A549 (cell line): ENCODE data around the gene MOSMO. TPM values are rescaled to one million over a fixed set of nuclear protein-coding genes. Genes with fewer than 3 reads are reported as not detected.

Experiments
- ATAC-seq, 2 experiments: fragments of 200-7000 bp in 1 of 2; fragments of >200 bp in 1 of 2; cut with Nextera tagmentation in 1 of 2; cut with Tn5 transposase in 1 of 2; 3 replicates each; pipeline versions ENCODE4 v1.8.0 to v1.9.1; 2018 to 2020; ENCODE audit warnings: mild to moderate bottlenecking in 1 of 2, moderate library complexity in 1 of 2
- CTCF ChIA-PET: fragments of 300-600 bp; sonication (Branson Sonifier 250); formaldehyde crosslinking; extraction: SDS; loops from one replicate; lab custom pipeline; 2021; ENCODE audit warnings: antibody characterized with exemption, inconsistent platforms; lab: Yijun Ruan, JAX
- POLR2A ChIA-PET: fragments of 350-600 bp; formaldehyde crosslinking; extraction: SDS; loops from one replicate; lab custom pipeline; 2021; ENCODE audit warnings: antibody characterized with exemption, inconsistent platforms; lab: Yijun Ruan, JAX
- DNase-seq, 2 experiments: peaks; one replicate each; pipeline versions ENCODE4 v3.0.0 to v3.0.0-alpha.2; 2011 to 2016; ENCODE audit warnings: low read depth in 1 of 2, low spot score in 1 of 2
- FAIRE-seq: peaks from 2 replicates; lab custom pipeline; 2011; peaks lifted over from hg19 to GRCh38; lab: Jason Lieb, UNC
- H3K27ac ChIP-seq, 2 experiments: fragments of >200 bp; sonication (Bioruptor Twin); formaldehyde crosslinking; 3 replicates each; pipeline ENCODE4 v1.5.1; 2016 to 2017
- H3K4me1 ChIP-seq: fragments of >200 bp; sonication (Bioruptor Twin); formaldehyde crosslinking; 3 replicates; pipeline ENCODE4 v1.6.1; 2016
- H3K4me2 ChIP-seq: fragments of >200 bp; sonication (Bioruptor Twin); formaldehyde crosslinking; 3 replicates; pipeline ENCODE4 v1.6.1; 2016
- H3K4me3 ChIP-seq: fragments of >200 bp; sonication (Bioruptor Twin); formaldehyde crosslinking; 3 replicates; pipeline ENCODE4 v1.5.1; 2016
- H3K9me3 ChIP-seq: fragments of >200 bp; sonication (Bioruptor Twin); formaldehyde crosslinking; 3 replicates; pipeline ENCODE4 v1.6.1; 2016
- CHD4 ChIP-seq: fragments of 200-600 bp; sonication (generic); IDR thresholded peaks from 2 replicates; pipeline ENCODE4 v1.6.1; 2016; ENCODE audit warnings: antibody characterized with exemption, mild to moderate bottlenecking, borderline replicate concordance
- CTCF ChIP-seq: fragments of >200 bp; sonication (Bioruptor Twin); formaldehyde crosslinking; IDR thresholded peaks from 3 replicates; pipeline ENCODE4 v1.5.1; 2016
- EHF ChIP-seq: fragments of 250-450 bp; sonication (Bioruptor Pico); IDR thresholded peaks from 2 replicates; pipeline ENCODE4 v1.5.0; 2020; ENCODE audit warnings: mild to moderate bottlenecking
- EHMT2 ChIP-seq: fragments of 200-600 bp; sonication (generic); IDR thresholded peaks from 2 replicates; pipeline ENCODE4 v1.6.1; 2016; ENCODE audit warnings: antibody characterized with exemption, low read depth, mild to moderate bottlenecking, moderate library complexity
- FOSB ChIP-seq: fragments of 250-450 bp; sonication (Bioruptor Pico); IDR thresholded peaks from 2 replicates; pipeline ENCODE4 v1.5.0; 2020; ENCODE audit warnings: mild to moderate bottlenecking, moderate library complexity
- FOSL2 ChIP-seq, 2 experiments: fragments of 450-650 bp in 1 of 2; fragments of >200 bp in 1 of 2; sonication (Bioruptor Twin) in 1 of 2; formaldehyde crosslinking; IDR thresholded peaks; 2 replicates each; pipeline versions ENCODE4 v1.5.0 to v1.6.1; 2016 to 2020; ENCODE audit warnings: mild to moderate bottlenecking in 1 of 2, moderate library complexity in 1 of 2
- HDAC2 ChIP-seq: fragments of 200-600 bp; sonication (generic); IDR thresholded peaks from 2 replicates; pipeline ENCODE4 v1.6.1; 2016
- HMGXB4 ChIP-seq: fragments of 250-450 bp; sonication (Bioruptor Pico); IDR thresholded peaks from 2 replicates; pipeline ENCODE4 v1.5.0; 2021; ENCODE audit warnings: mild to moderate bottlenecking, moderate library complexity, borderline replicate concordance
- HOXB13 ChIP-seq: fragments of 250-450 bp; sonication (Bioruptor Pico); IDR thresholded peaks from 2 replicates; pipeline ENCODE4 v1.5.0; 2020; ENCODE audit warnings: low read depth, mild to moderate bottlenecking, moderate library complexity
- HOXB5 ChIP-seq: fragments of 250-450 bp; sonication (Bioruptor Pico); IDR thresholded peaks from 2 replicates; pipeline ENCODE4 v1.5.0; 2020; ENCODE audit warnings: mild to moderate bottlenecking, moderate library complexity
- JUN ChIP-seq, 2 experiments: fragments of >200 bp; sonication (Bioruptor Twin); formaldehyde crosslinking; IDR thresholded peaks; 2 replicates in 1 of 2; 3 replicates in 1 of 2; pipeline ENCODE4 v1.6.1; 2016 to 2017
- MAFK ChIP-seq: fragments of 450-650 bp; IDR thresholded peaks from 2 replicates; pipeline ENCODE4 v1.6.1; 2014; ENCODE audit not compliant: partially characterized antibody
- NFE2L2 ChIP-seq: fragments of 150-350 bp; conservative IDR thresholded peaks from 2 replicates; pipeline ENCODE4 v1.6.1; 2014; ENCODE audit warnings: low read length
- NPAS2 ChIP-seq: fragments of 250-450 bp; sonication (Bioruptor Pico); IDR thresholded peaks from 2 replicates; pipeline ENCODE4 v1.8.0; 2022; ENCODE audit warnings: mild to moderate bottlenecking, moderate library complexity, borderline replicate concordance
- POLR2AphosphoS2 ChIP-seq: conservative IDR thresholded peaks from 2 replicates; pipeline ENCODE4 v1.6.1; 2012; ENCODE audit warnings: low read length, improper control_type of control experiment, inconsistent platforms
- RCOR1 ChIP-seq: fragments of 150-350 bp; IDR thresholded peaks from 2 replicates; pipeline ENCODE4 v1.6.1; 2014; ENCODE audit warnings: antibody characterized with exemption, low read length, low read depth
- SREBF2 ChIP-seq: fragments of 450-650 bp; IDR thresholded peaks from 2 replicates; pipeline ENCODE4 v1.6.1; 2014; ENCODE audit warnings: mild to moderate bottlenecking, moderate library complexity
- TP53 ChIP-seq: fragments of 250-450 bp; sonication (Bioruptor Pico); IDR thresholded peaks from 2 replicates; pipeline ENCODE4 v1.5.0; 2021; ENCODE audit warnings: mild to moderate bottlenecking, moderate library complexity
- WGBS: methylation state at CpG from one replicate; pipeline ENCODE4 v1.1.6; 2017; ENCODE audit errors: missing lambda C conversion rate; 5-methylcytosine and 5-hydroxymethylcytosine counted together
- polyA plus RNA-seq, 4 experiments: library from polyadenylated mRNA; depleted of rRNA in 3 of 4; stranded (reverse); fragments of >200 nt; fragmentation: RNase III in 1 of 4; extraction: RNeasy Plus Mini Kit Qiagen cat#74134 plus additional on column Dnase treatment in 1 of 4; gene quantifications; 2 replicates in 3 of 4; 3 replicates in 1 of 4; pipeline ENCODE4 v1.2.3, GENCODE V29; 2011 to 2017
- TF ChIP-seq, protein P1 (sequence below): fragments of 200-600 bp; sonication (generic); IDR thresholded peaks from 2 replicates; pipeline ENCODE4 v1.6.1; 2016; ENCODE audit warnings: antibody characterized with exemption, mild to moderate bottlenecking, moderate library complexity
- TF ChIP-seq, protein P2 (sequence below): fragments of >200 bp; sonication (Bioruptor Twin); formaldehyde crosslinking; IDR thresholded peaks from 3 replicates; pipeline ENCODE4 v1.6.1; 2016

The MOSMO gene
- polyA plus RNA-seq, 2 of the 4 experiments (the other 2 are of a cell fraction), result 9.7 to 14.4 TPM

GRCh38 chr16:21989133-21989532 is 18.8 kb upstream of the MOSMO start:
- Histone ChIP-seq H3K4me3 (no peak overlapping the region), H3K9me3 (no peaks in the 10 kb centered on the region), H3K27ac (no peak overlapping the region), H3K4me2 (no peak overlapping the region), H3K4me1 (no peaks in the 10 kb centered on the region)
- ATAC-seq, result no peak
- no peak for FAIRE-seq
- TF ChIP-seq HMGXB4 (CRISPR knock-in tag) (no peak), HOXB13 (CRISPR knock-in tag) (no peak), POLR2AphosphoS2 (no peak), HDAC2 (no peak), RCOR1 (no peak)
- ChIA-PET POLR2A (interaction anchor here (0.7 kb wide), 1 partner anchor 202 kb away, joined by 4 read pairs; no protein-coding TSS in a partner anchor), CTCF (interaction anchor here (0.6 to 7.6 kb wide), 5 partner anchors 12 to 200 kb away, joined by 3 to 44 read pairs (median 14); partner anchors contain the start of gene PDZD9)
- DNase-seq, result no peak
- WGBS, result 84% methylated on average over 5 of the region's 5 CpGs

- no peak overlapping the region for H3K4me2 ChIP-seq
- CTCF ChIA-PET, result interaction anchor here (0.6 to 7.6 kb wide), 9 partner anchors 11 to 199 kb away, joined by 3 to 44 read pairs (median 4); partner anchors contain the start of genes PDZD9 and UQCRC2
- ATAC-seq (no peak), FAIRE-seq (no peak), DNase-seq (no peak)
- no peak overlapping the region for H3K4me3 ChIP-seq
- no peaks in the 10 kb centered on the region for H3K9me3 ChIP-seq
- H3K4me1 ChIP-seq, result no peaks in the 10 kb centered on the region
- WGBS, result 92% methylated on average over 2 of the region's 2 CpGs
- POLR2A ChIA-PET, result interaction anchor here (0.7 to 1.8 kb wide), 2 partner anchors 18 to 202 kb away, joined by 4 to 6 read pairs; partner anchors contain the start of gene MOSMO
- no peak overlapping the region for H3K27ac ChIP-seq
- TF ChIP-seq FOSB (CRISPR knock-in tag) (no peak), EHF (no peak), JUN (IDR thresholded peaks at IDR 0.05) (no peak), NFE2L2 (no peak), MAFK (no peak)
- TF ChIP-seq, protein P1, sequence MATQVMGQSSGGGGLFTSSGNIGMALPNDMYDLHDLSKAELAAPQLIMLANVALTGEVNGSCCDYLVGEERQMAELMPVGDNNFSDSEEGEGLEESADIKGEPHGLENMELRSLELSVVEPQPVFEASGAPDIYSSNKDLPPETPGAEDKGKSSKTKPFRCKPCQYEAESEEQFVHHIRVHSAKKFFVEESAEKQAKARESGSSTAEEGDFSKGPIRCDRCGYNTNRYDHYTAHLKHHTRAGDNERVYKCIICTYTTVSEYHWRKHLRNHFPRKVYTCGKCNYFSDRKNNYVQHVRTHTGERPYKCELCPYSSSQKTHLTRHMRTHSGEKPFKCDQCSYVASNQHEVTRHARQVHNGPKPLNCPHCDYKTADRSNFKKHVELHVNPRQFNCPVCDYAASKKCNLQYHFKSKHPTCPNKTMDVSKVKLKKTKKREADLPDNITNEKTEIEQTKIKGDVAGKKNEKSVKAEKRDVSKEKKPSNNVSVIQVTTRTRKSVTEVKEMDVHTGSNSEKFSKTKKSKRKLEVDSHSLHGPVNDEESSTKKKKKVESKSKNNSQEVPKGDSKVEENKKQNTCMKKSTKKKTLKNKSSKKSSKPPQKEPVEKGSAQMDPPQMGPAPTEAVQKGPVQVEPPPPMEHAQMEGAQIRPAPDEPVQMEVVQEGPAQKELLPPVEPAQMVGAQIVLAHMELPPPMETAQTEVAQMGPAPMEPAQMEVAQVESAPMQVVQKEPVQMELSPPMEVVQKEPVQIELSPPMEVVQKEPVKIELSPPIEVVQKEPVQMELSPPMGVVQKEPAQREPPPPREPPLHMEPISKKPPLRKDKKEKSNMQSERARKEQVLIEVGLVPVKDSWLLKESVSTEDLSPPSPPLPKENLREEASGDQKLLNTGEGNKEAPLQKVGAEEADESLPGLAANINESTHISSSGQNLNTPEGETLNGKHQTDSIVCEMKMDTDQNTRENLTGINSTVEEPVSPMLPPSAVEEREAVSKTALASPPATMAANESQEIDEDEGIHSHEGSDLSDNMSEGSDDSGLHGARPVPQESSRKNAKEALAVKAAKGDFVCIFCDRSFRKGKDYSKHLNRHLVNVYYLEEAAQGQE, result no peak
These were observed 18.2 kb upstream of the MOSMO start for GRCh38 chr16:21989751-21990150.

DNA sequence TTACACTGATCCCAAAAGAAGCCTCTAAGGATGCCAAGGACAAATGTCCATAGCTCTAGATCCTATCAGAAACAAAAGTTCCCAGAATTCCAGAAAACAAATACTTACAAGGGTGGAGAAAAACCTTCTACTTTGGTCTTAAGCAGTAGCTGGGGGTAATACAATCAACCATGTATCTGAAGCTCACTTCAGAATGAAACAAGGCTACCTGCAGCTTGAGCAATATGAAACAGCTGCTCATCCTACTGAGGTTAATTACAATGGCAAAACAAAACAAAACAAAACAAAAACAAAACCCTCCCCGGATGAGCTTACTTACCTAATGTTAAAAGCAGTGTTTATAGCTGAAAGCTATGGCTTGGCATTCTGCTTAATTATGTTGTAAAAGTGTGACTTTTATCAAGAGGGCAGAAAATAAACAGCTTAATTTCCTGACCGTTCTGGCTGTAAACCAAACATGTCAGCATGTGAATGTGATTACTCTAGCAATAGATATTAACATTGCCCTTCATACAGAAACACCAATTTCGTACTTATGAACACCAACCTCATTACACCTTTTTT is 17.4 kb upstream of the MOSMO start:
- FAIRE-seq, result no peak

More for the DNA sequence above, 17.4 kb upstream of the MOSMO start:
- no peak overlapping the region for H3K27ac ChIP-seq
- WGBS, result 79% methylated on average over 3 of the region's 3 CpGs
- no peak for DNase-seq
- no peak for ATAC-seq
- CTCF ChIA-PET, result interaction anchor here (0.6 to 7.6 kb wide), 10 partner anchors 10 to 784 kb away, joined by 3 to 44 read pairs (median 4); partner anchors contain the start of genes PDZD9 and UQCRC2
- POLR2A ChIA-PET, result interaction anchor here (1.8 kb wide), 1 partner anchor 17 kb away, joined by 6 read pairs; the partner anchor contains the start of gene MOSMO
- no peaks in the 10 kb centered on the region for H3K9me3 ChIP-seq
- TF ChIP-seq FOSL2 (IDR thresholded peaks at IDR 0.05), result no peak
- no peak for TF ChIP-seq FOSL2 (CRISPR knock-in tag; IDR thresholded peaks at IDR 0.05)
- no peak for TF ChIP-seq HOXB5
- TF ChIP-seq, protein P2, sequence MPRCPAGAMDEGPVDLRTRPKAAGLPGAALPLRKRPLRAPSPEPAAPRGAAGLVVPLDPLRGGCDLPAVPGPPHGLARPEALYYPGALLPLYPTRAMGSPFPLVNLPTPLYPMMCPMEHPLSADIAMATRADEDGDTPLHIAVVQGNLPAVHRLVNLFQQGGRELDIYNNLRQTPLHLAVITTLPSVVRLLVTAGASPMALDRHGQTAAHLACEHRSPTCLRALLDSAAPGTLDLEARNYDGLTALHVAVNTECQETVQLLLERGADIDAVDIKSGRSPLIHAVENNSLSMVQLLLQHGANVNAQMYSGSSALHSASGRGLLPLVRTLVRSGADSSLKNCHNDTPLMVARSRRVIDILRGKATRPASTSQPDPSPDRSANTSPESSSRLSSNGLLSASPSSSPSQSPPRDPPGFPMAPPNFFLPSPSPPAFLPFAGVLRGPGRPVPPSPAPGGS, result no peak
- no peak for TF ChIP-seq EHMT2
- no peak for TF ChIP-seq NPAS2 (CRISPR knock-in tag)
- TF ChIP-seq HOXB13 (CRISPR knock-in tag), result no peak
- TF ChIP-seq CHD4, result no peak
- no peak for TF ChIP-seq TP53
- TF ChIP-seq CTCF, result no peak
- TF ChIP-seq SREBF2, result no peak
- H3K4me2 ChIP-seq, result no peak overlapping the region
- H3K4me1 ChIP-seq, result no peaks in the 10 kb centered on the region
- H3K4me3 ChIP-seq, result no peak overlapping the region
